GM21717 (cell line): Measurements from ENCODE around the gene XKR3.
"Not testable (repeated sequence)": the region's sequence is repeated elsewhere in the genome, so short reads cannot be mapped to it uniquely, and the experiment has no call there.

Experiments
- ATAC-seq: cut with Tn5 transposase; IDR thresholded peaks from one replicate; pipeline ENCODE4 v1.9.1; 2021; ENCODE audit warnings: mild to moderate bottlenecking, moderate library complexity; ENCODE audit not compliant: unreplicated experiment

XKR3 gene

GRCh38 chr22:16749282-16749681, 75.9 kb downstream of the XKR3 start:
- ATAC-seq: not testable (repeated sequence)

DNA sequence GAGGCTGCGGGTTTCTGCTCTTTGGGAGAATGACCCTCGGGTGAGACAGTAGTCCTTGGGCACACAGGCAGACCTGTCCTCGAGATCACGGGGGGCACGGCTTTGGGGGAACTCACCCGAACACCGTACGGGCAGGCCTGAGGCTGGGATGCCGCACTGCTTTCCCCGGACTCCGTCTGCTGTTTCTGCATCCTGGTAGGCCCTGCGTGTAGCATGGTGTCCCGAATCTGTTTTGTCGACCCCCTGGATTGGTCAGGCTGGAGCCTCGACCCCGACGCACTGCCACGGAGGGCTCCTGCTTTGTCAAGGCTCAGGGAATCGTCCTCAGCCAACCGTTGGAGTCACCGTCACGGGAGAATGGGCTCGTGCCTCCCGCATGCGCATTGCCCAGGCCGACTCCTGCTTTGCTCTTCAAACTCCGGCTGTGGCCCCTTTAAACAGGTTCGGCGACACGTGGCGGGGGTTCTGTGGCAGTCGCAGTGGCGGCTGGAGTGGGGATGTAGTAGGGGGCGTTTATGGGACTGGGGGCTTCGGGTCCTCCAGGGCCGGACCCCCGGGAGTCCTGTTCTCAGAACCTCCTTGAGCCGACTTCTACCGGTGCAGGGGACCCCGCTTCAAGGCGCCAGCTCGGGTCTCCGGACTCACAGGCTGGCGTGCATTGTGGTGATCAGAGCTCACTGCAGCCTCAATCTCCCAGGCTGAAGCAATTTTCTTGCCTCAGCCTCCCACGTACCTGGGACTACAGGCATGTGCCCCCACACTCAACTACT, 76.9 kb downstream of the XKR3 start:
- ATAC-seq: not testable (repeated sequence)

DNA sequence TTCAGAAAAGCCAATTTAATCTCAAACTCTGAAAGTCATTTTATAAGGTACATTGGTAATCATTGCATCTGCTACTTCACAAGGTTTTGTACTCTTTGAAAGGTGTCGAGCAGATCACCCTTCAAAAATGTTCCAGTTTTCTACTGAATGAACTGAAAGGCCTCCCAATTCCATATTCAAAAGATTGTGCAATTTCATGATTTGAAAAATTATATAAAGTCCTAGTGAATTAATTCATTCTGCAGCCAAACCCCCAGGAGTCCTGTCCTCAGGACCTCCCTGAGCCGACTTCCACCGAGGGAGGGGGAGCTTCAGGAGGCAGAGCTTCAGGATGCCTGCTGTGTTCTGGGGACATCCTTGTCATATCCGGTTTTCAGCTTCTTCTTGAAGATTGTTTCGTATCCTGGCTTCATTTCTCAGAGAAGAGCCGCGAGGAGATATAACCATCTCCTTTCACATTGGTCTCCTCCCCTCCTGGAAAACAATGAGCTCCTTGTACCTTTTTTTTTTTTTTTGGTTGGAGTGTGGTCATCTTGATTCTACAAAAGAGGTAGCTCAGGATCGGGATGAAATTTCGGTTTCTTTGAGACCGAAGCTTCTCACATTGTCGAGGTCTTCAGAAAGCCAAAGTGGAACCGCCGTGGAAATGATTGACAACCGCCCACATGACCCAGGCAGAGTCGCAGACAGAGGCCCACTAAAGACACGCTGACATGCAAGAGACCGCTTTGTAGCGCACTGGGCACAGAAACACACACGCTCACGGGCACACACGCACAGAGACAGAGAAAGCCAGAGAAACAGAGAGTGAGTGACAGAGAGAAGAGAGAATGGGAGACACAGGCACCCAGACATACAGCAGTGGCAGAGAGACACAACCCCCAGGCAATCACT, 77.7 kb downstream of the XKR3 start:
- not testable (repeated sequence) for ATAC-seq

DNA sequence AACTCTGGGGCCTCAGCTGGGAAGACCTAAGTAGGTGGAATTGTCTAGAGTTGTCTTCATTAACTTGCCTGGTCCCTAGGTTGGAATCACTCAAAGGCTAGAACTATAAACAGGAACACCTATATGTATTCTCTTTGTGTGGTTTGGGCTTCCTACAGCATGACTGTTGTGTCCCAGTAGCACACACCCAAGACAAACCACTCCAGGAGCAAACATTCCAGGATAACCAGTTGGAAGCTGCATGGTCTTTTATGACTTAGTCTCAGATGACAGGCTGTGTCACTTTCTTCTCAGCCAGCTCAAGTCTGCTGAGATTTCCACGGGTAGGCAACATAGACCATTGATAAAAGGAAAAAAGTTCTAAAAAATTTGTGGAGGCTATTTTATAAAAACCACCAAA, 90.9 kb downstream of the XKR3 start:
- not testable (repeated sequence) for ATAC-seq
